GM10248 (cell line): ENCODE results near the gene NTNG2.

Experiments used
- CTCF ChIA-PET: fragments of 300-600 bp; sonication (Branson Sonifier 250); formaldehyde crosslinking; extraction: SDS; loops from one replicate; lab custom pipeline; 2021; ENCODE audit warnings: antibody characterized with exemption; lab: Yijun Ruan, JAX
- POLR2A ChIA-PET: fragments of 350-650 bp; sonication (Branson Sonifier 250); formaldehyde crosslinking; extraction: SDS; loops from one replicate; lab custom pipeline; 2020; ENCODE audit warnings: antibody characterized with exemption; lab: Yijun Ruan, JAX
- DNase-seq: peaks from one replicate; pipeline ENCODE4 v3.0.0; 2012; ENCODE audit errors: extremely low spot score
- TF ChIP-seq, protein P1 (sequence below): IDR thresholded peaks from 2 replicates; pipeline ENCODE4 v1.5.1; 2012; ENCODE audit warnings: mild to moderate bottlenecking, low read depth; ENCODE audit errors: extremely low read depth, missing control alignments, control extremely low read depth

Gene NTNG2

GRCh38 chr9:132135456-132135855 lies 26.4 kb upstream of the NTNG2 start:
- ChIA-PET POLR2A (no interaction called here), CTCF (interaction anchor here (2.6 kb wide), 1 partner anchor 35 kb away, joined by 10 read pairs; no protein-coding TSS in a partner anchor)
- TF ChIP-seq, protein P1, sequence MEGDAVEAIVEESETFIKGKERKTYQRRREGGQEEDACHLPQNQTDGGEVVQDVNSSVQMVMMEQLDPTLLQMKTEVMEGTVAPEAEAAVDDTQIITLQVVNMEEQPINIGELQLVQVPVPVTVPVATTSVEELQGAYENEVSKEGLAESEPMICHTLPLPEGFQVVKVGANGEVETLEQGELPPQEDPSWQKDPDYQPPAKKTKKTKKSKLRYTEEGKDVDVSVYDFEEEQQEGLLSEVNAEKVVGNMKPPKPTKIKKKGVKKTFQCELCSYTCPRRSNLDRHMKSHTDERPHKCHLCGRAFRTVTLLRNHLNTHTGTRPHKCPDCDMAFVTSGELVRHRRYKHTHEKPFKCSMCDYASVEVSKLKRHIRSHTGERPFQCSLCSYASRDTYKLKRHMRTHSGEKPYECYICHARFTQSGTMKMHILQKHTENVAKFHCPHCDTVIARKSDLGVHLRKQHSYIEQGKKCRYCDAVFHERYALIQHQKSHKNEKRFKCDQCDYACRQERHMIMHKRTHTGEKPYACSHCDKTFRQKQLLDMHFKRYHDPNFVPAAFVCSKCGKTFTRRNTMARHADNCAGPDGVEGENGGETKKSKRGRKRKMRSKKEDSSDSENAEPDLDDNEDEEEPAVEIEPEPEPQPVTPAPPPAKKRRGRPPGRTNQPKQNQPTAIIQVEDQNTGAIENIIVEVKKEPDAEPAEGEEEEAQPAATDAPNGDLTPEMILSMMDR, result no peak
- DNase-seq, result no peak

GRCh38 chr9:132136151-132136780 lies 25.6 kb upstream of the NTNG2 start:
- ChIA-PET POLR2A (no interaction called here), CTCF (no interaction called here)
- no peak for DNase-seq
- TF ChIP-seq, protein P1, result no peak

GRCh38 chr9:132141344-132141947 lies 20.4 kb upstream of the NTNG2 start:
- TF ChIP-seq, protein P1, result no peak
- ChIA-PET CTCF (interaction anchor here (0.9 kb wide), 1 partner anchor 10 kb away, joined by 3 read pairs; no protein-coding TSS in a partner anchor), POLR2A (no interaction called here)
- no peak for DNase-seq

GRCh38 chr9:132141948-132142594 lies 19.8 kb upstream of the NTNG2 start:
- DNase-seq, result no peak
- ChIA-PET CTCF (interaction anchor here (0.8 to 0.9 kb wide), 2 partner anchors 10 to 11 kb away, joined by 3 read pairs; no protein-coding TSS in a partner anchor), POLR2A (no interaction called here)
- TF ChIP-seq, protein P1, result no peak

- no peak for DNase-seq
- POLR2A ChIA-PET, result no interaction called here
- CTCF ChIA-PET, result interaction anchor here (0.8 kb wide), 2 partner anchors 10 to 26 kb away, joined by 3 read pairs; no protein-coding TSS in a partner anchor
- TF ChIP-seq, protein P1, result no peak
Measured at GRCh38 chr9:132142924-132143323, 18.9 kb upstream of the NTNG2 start.

DNA sequence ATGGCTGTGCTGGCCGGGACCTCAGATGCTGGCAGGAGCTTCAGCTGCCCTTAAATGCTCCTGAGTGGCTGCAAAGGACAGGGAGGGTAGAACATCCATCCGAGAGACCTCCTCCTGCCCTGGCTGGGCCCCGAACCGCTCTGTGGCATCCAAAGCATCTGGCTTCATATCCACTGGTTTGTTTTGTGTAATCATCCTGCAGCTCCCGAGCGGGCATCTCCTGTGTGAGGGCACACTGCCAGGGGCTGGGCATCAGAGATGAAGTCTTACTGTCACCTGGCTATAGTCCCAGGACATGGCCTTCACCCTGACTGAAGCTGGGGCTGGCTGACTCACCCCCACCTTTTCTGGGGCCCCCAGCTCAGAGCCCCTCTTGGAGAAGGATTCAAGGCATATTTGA lies 18.5 kb upstream of the NTNG2 start:
- TF ChIP-seq, protein P1, result no peak
- no peak for DNase-seq
- ChIA-PET POLR2A (no interaction called here), CTCF (interaction anchor here (0.8 kb wide), 1 partner anchor 25 kb away, joined by 3 read pairs; no protein-coding TSS in a partner anchor)
